Astrocyte (in vitro differentiated cells and primary cell): ENCODE measurements around the gene FUZ. TPM values are rescaled to one million over a fixed set of nuclear protein-coding genes. Genes with fewer than 3 reads are reported as not detected.

Experiments used
- DNase-seq: peaks from one replicate; pipeline ENCODE4 v3.0.0-alpha.2; 2010; ENCODE audit warnings: low read depth
- FAIRE-seq: peaks from 2 replicates; lab custom pipeline; 2011; peaks lifted over from hg19 to GRCh38; lab: Jason Lieb, UNC
- H2AFZ ChIP-seq: 2 replicates; pipeline ENCODE4 v1.6.0; 2012; ENCODE audit warnings: low read depth, low read length, inconsistent platforms
- H3K27ac ChIP-seq: 2 replicates; pipeline ENCODE4 v1.5.1; 2011; ENCODE audit warnings: low read depth, low read length, inconsistent platforms
- H3K27me3 ChIP-seq: 2 replicates; pipeline ENCODE4 v1.6.0; 2011; ENCODE audit warnings: low read length, inconsistent platforms; ENCODE audit not compliant: insufficient read depth
- H3K36me3 ChIP-seq: 2 replicates; pipeline ENCODE4 v1.5.1; 2011; ENCODE audit warnings: low read length, inconsistent platforms; ENCODE audit not compliant: insufficient read depth
- H3K4me1 ChIP-seq: 2 replicates; pipeline ENCODE4 v1.5.1; 2011; ENCODE audit warnings: low read length, inconsistent platforms; ENCODE audit not compliant: insufficient read depth
- H3K4me2 ChIP-seq: 2 replicates; pipeline ENCODE4 v1.6.0; 2012; ENCODE audit warnings: low read length, inconsistent platforms
- H3K4me3 ChIP-seq: 2 replicates; pipeline ENCODE4 v1.5.1; 2011; ENCODE audit warnings: low read depth, mild to moderate bottlenecking, low read length, inconsistent platforms; ENCODE audit not compliant: insufficient read depth
- H3K79me2 ChIP-seq: 2 replicates; pipeline ENCODE4 v1.6.0; 2012; ENCODE audit warnings: mild to moderate bottlenecking, low read length, inconsistent platforms; ENCODE audit not compliant: insufficient read depth
- H3K9ac ChIP-seq: 2 replicates; pipeline ENCODE4 v1.6.0; 2012; ENCODE audit warnings: mild to moderate bottlenecking, low read length, inconsistent platforms
- H3K9me3 ChIP-seq: 2 replicates; pipeline ENCODE4 v1.5.1; 2012; ENCODE audit warnings: low read depth, mild to moderate bottlenecking, low read length, inconsistent platforms; ENCODE audit not compliant: insufficient read depth
- H4K20me1 ChIP-seq: 2 replicates; pipeline ENCODE4 v1.6.0; 2012; ENCODE audit warnings: low read length, inconsistent platforms; ENCODE audit not compliant: insufficient read depth
- H3K27ac Mint-ChIP-seq: one replicate; pipeline ENCODE4 v1.8.0; 2021; ENCODE audit warnings: mild to moderate bottlenecking, mixed read lengths; ENCODE audit not compliant: unreplicated experiment
- H3K27me3 Mint-ChIP-seq: one replicate; pipeline ENCODE4 v1.8.0; 2021; ENCODE audit warnings: low read depth, mixed read lengths; ENCODE audit not compliant: unreplicated experiment
- H3K36me3 Mint-ChIP-seq: one replicate; pipeline ENCODE4 v1.8.0; 2021; ENCODE audit warnings: low read depth, mixed read lengths; ENCODE audit not compliant: unreplicated experiment
- H3K4me1 Mint-ChIP-seq: one replicate; pipeline ENCODE4 v1.8.0; 2021; ENCODE audit warnings: low read depth, mixed read lengths; ENCODE audit not compliant: unreplicated experiment
- H3K4me3 Mint-ChIP-seq: one replicate; pipeline ENCODE4 v1.8.0; 2021; ENCODE audit warnings: mild to moderate bottlenecking, moderate library complexity, mixed read lengths; ENCODE audit not compliant: unreplicated experiment
- H3K9me3 Mint-ChIP-seq: one replicate; pipeline ENCODE4 v1.8.0; 2021; ENCODE audit warnings: mild to moderate bottlenecking, mixed read lengths; ENCODE audit not compliant: unreplicated experiment
- CTCF ChIP-seq: IDR thresholded peaks from 2 replicates; pipeline ENCODE4 v1.5.1; 2011; ENCODE audit warnings: low read depth, mild to moderate bottlenecking, inconsistent platforms, low read length, moderate library complexity; ENCODE audit not compliant: insufficient read depth
- EZH2 ChIP-seq: IDR thresholded peaks from 2 replicates; pipeline ENCODE4 v1.6.1; 2012; ENCODE audit warnings: mild to moderate bottlenecking, low read length, inconsistent platforms; ENCODE audit not compliant: insufficient read depth
- total RNA-seq: library from RNA; stranded (reverse); gene quantifications from 2 replicates; pipeline ENCODE4 v1.2.1, GENCODE V29; 2021

The FUZ gene
- total RNA-seq, 1 donor from 2014 or later: 9.8 TPM

GRCh38 chr19:49859682-49860335 lies 46.7 kb upstream of the FUZ start:
- peaks cover 11% of the 10 kb centered on the region for H3K36me3 Mint-ChIP-seq

GRCh38 chr19:49858088-49858985 lies 45.2 kb upstream of the FUZ start:
- Mint-ChIP-seq H3K36me3 (peaks cover 8% of the 10 kb centered on the region), H3K4me3 (no peak overlapping the region), H3K9me3 (no peaks in the 10 kb centered on the region), H3K27me3 (no peaks in the 10 kb centered on the region), H3K27ac (peak overlapping the region; percentile 58), H3K4me1 (peaks cover 12% of the 10 kb centered on the region)
- DNase-seq (no peak), FAIRE-seq (no peak)
- Histone ChIP-seq H3K9ac (peak overlapping the region; percentile 50), H3K4me3 (no peak overlapping the region), H3K27ac (peak overlapping the region; percentile 61), H2AFZ (no peak overlapping the region), H3K79me2 (peaks cover 46% of the 10 kb centered on the region), H3K4me1 (peaks cover 34% of the 10 kb centered on the region), H3K9me3 (no peaks in the 10 kb centered on the region), H3K36me3 (peaks cover 3% of the 10 kb centered on the region), H3K4me2 (peak overlapping the region; percentile 65), H4K20me1 (peaks cover 73% of the 10 kb centered on the region), H3K27me3 (no peaks in the 10 kb centered on the region)
- TF ChIP-seq EZH2 (no peak), CTCF (no peak)

More at GRCh38 chr19:49859682-49860335, 46.7 kb upstream of the FUZ start:
- Histone ChIP-seq H4K20me1 (peaks cover 75% of the 10 kb centered on the region), H3K9ac (peak overlapping the region; percentile 33), H2AFZ (no peak overlapping the region), H3K4me3 (no peak overlapping the region), H3K27me3 (no peaks in the 10 kb centered on the region), H3K4me2 (peak overlapping the region; percentile 65), H3K79me2 (peaks cover 46% of the 10 kb centered on the region), H3K4me1 (peaks cover 31% of the 10 kb centered on the region), H3K27ac (peak overlapping the region; percentile 63), H3K36me3 (peaks cover 16% of the 10 kb centered on the region), H3K9me3 (no peaks in the 10 kb centered on the region)
- DNase-seq: no peak
- no peak overlapping the region for H3K4me3 Mint-ChIP-seq
- H3K27ac Mint-ChIP-seq: no peak overlapping the region
- FAIRE-seq: no peak
- H3K4me1 Mint-ChIP-seq: peaks cover 9% of the 10 kb centered on the region
- no peak for TF ChIP-seq EZH2
- no peak for TF ChIP-seq CTCF
- H3K9me3 Mint-ChIP-seq: no peaks in the 10 kb centered on the region
- no peaks in the 10 kb centered on the region for H3K27me3 Mint-ChIP-seq
